Naive thymus-derived CD4-positive, alpha-beta T cell (primary cell): ENCODE results near the gene TM4SF4. TPM values are rescaled to one million over a fixed set of nuclear protein-coding genes. Genes with fewer than 3 reads are reported as not detected.

Experiments used
- polyA plus RNA-seq, 2 donors: library from polyadenylated mRNA; unstranded; fragments of 300-500 nt; fragmentation: Illumina TruSeq; gene quantifications; one replicate each; pipeline ENCODE4 v1.2.3, GENCODE V29; 2021
- total RNA-seq, 6 experiments: library from RNA in 5 of 6; stranded (reverse) in 5 of 6; gene quantifications; 1 replicate in 5 of 6; 2 replicates in 1 of 6; pipeline ENCODE4 v1.2.3 and lab custom pipeline; 2021 to 2026

Gene TM4SF4
- total and polyA plus RNA-seq, 7 experiments from 2014 or later, result not detected

Other genes with a start within 250 kb of the TM4SF4 start
- not detected for gene TM4SF18, start 141.1 kb upstream of the TM4SF4 start, total RNA-seq
- gene TM4SF18, start 141.1 kb upstream of the TM4SF4 start, polyA plus RNA-seq, result not detected
- not detected for gene TM4SF1, start 97.0 kb upstream of the TM4SF4 start, total RNA-seq
- gene TM4SF1, start 97.0 kb upstream of the TM4SF4 start, polyA plus RNA-seq, result not detected
- gene WWTR1, start 183.3 kb downstream of the TM4SF4 start, total RNA-seq, result under 1 TPM; 0.19 to 0.56 (median 0.34) TPM
- under 1 TPM in 1 of 2 donors, not detected in 1; 0.17 TPM for gene WWTR1, start 183.3 kb downstream of the TM4SF4 start, polyA plus RNA-seq